HEK293 (cell line): ENCODE measurements around the gene CARD6.

ENCODE experiments used
- CTCF ChIA-PET: fragments of 350-600 bp; formaldehyde crosslinking; extraction: SDS; loops from one replicate; lab custom pipeline; 2021; ENCODE audit warnings: antibody characterized with exemption; lab: Yijun Ruan, JAX
- POLR2A ChIA-PET: fragments of 300-600 bp; formaldehyde crosslinking; extraction: SDS; loops from one replicate; lab custom pipeline; 2020; ENCODE audit warnings: antibody characterized with exemption, inconsistent platforms; lab: Yijun Ruan, JAX
- H3K27ac ChIP-seq: fragments of 200-500 bp; sonication (Bioruptor generic); 2 replicates; pipeline ENCODE4 v1.5.1; 2014; ENCODE audit warnings: low read depth, low read length, control low read depth, inconsistent platforms; ENCODE audit errors: extremely low read depth
- H3K36me3 ChIP-seq, 2 experiments: fragments of 200-500 bp in 1 of 2; sonication (Bioruptor generic) in 1 of 2; 1 replicate in 1 of 2; 2 replicates in 1 of 2; pipeline ENCODE4 v1.5.1; 2014 to 2017; ENCODE audit warnings: inconsistent platforms in 2 of 2, low read length in 2 of 2; ENCODE audit not compliant: control insufficient read depth in 2 of 2, insufficient read depth in 1 of 2
- H3K4me1 ChIP-seq: fragments of 200-500 bp; sonication (Bioruptor generic); 2 replicates; pipeline ENCODE4 v1.5.1; 2014; ENCODE audit warnings: mild to moderate bottlenecking, low read length, inconsistent platforms; ENCODE audit not compliant: control insufficient read depth, insufficient read depth
- H3K4me3 ChIP-seq: 2 replicates; pipeline ENCODE4 v1.5.1; 2011; ENCODE audit warnings: low read depth, mild to moderate bottlenecking, control low read depth, low read length, moderate library complexity
- H3K9me3 ChIP-seq: fragments of 200-500 bp; sonication (Bioruptor generic); 2 replicates; pipeline ENCODE4 v1.5.1; 2014; ENCODE audit warnings: low read depth, low read length, inconsistent platforms; ENCODE audit not compliant: control insufficient read depth, insufficient read depth
- GLIS1 ChIP-seq: fragments of 450-650 bp; formaldehyde crosslinking; IDR thresholded peaks from 2 replicates; pipeline ENCODE4 v1.5.1; 2016; ENCODE audit warnings: missing biosample characterization, missing genetic modification characterization
- KLF1 ChIP-seq: fragments of 450-650 bp; formaldehyde crosslinking; IDR thresholded peaks from 2 replicates; pipeline ENCODE4 v1.5.1; 2016; ENCODE audit warnings: missing biosample characterization, missing genetic modification characterization
- MEIS1 ChIP-seq: sonication (generic); formaldehyde crosslinking; IDR thresholded peaks from 2 replicates; pipeline ENCODE4 v1.8.1; 2022; ENCODE audit warnings: missing genetic modification reagents, mild to moderate bottlenecking, borderline replicate concordance
- SCRT1 ChIP-seq: fragments of 450-650 bp; formaldehyde crosslinking; IDR thresholded peaks from 2 replicates; pipeline ENCODE4 v1.5.1; 2016; ENCODE audit warnings: missing biosample characterization, missing genetic modification characterization, borderline replicate concordance
- SCRT2 ChIP-seq: fragments of 450-650 bp; formaldehyde crosslinking; IDR thresholded peaks from 2 replicates; pipeline ENCODE4 v1.5.1; 2016; ENCODE audit warnings: missing biosample characterization, missing genetic modification characterization
- ZFHX2 ChIP-seq: fragments of 450-650 bp; formaldehyde crosslinking; conservative IDR thresholded peaks from 2 replicates; pipeline ENCODE4 v1.5.1; 2016; ENCODE audit warnings: missing biosample characterization, missing genetic modification characterization
- ZNF133 ChIP-seq: fragments of 450-650 bp; formaldehyde crosslinking; IDR thresholded peaks from 2 replicates; pipeline ENCODE4 v1.5.1; 2016; ENCODE audit warnings: missing biosample characterization, missing genetic modification characterization
- ZNF157 ChIP-seq: fragments of 450-650 bp; formaldehyde crosslinking; IDR thresholded peaks from 2 replicates; pipeline ENCODE4 v1.5.1; 2016; ENCODE audit warnings: missing biosample characterization, missing genetic modification characterization
- ZNF404 ChIP-seq: fragments of 450-650 bp; formaldehyde crosslinking; IDR thresholded peaks from 2 replicates; pipeline ENCODE4 v1.5.1; 2017; ENCODE audit warnings: missing biosample characterization, missing genetic modification characterization
- ZNF521 ChIP-seq: fragments of 450-650 bp; formaldehyde crosslinking; IDR thresholded peaks from 2 replicates; pipeline ENCODE4 v1.5.1; 2017; ENCODE audit warnings: missing biosample characterization, mild to moderate bottlenecking, missing genetic modification characterization
- ZNF544 ChIP-seq: fragments of 450-650 bp; formaldehyde crosslinking; IDR thresholded peaks from 2 replicates; pipeline ENCODE4 v1.5.0; 2017; ENCODE audit warnings: missing biosample characterization, missing genetic modification characterization
- ZNF571 ChIP-seq: fragments of 450-650 bp; formaldehyde crosslinking; IDR thresholded peaks from 2 replicates; pipeline ENCODE4 v1.5.0; 2017; ENCODE audit warnings: missing biosample characterization, missing genetic modification characterization
- ZNF654 ChIP-seq: fragments of 450-650 bp; formaldehyde crosslinking; IDR thresholded peaks from 2 replicates; pipeline ENCODE4 v1.5.1; 2016; ENCODE audit warnings: low read depth, missing biosample characterization, missing genetic modification characterization
- ZNF658 ChIP-seq: fragments of 450-650 bp; formaldehyde crosslinking; IDR thresholded peaks from 2 replicates; pipeline ENCODE4; 2016; ENCODE audit warnings: missing biosample characterization, missing genetic modification characterization
- ZNF664 ChIP-seq: fragments of 450-650 bp; formaldehyde crosslinking; IDR thresholded peaks from 2 replicates; pipeline ENCODE4 v1.5.1; 2016; ENCODE audit warnings: missing biosample characterization, missing genetic modification characterization
- ZNF677 ChIP-seq: fragments of 450-650 bp; IDR thresholded peaks from 2 replicates; pipeline ENCODE4 v1.5.0; 2018; ENCODE audit warnings: missing biosample characterization, mild to moderate bottlenecking, missing genetic modification characterization, moderate library complexity
- ZNF791 ChIP-seq: fragments of 450-650 bp; formaldehyde crosslinking; IDR thresholded peaks from 2 replicates; pipeline ENCODE4 v1.5.1; 2016; ENCODE audit warnings: missing biosample characterization, missing genetic modification characterization
- ZNF830 ChIP-seq: fragments of 450-650 bp; IDR thresholded peaks from 2 replicates; pipeline ENCODE4 v1.5.0; 2018; ENCODE audit warnings: missing biosample characterization, missing genetic modification characterization, low read depth, mild to moderate bottlenecking, moderate library complexity
- TF ChIP-seq, protein P1 (sequence below): fragments of 450-650 bp; formaldehyde crosslinking; IDR thresholded peaks from 2 replicates; pipeline ENCODE4 v1.5.1; 2016; ENCODE audit warnings: missing biosample characterization, missing genetic modification characterization
- TF ChIP-seq, protein P2 (sequence below): fragments of 450-650 bp; IDR thresholded peaks from 2 replicates; pipeline ENCODE4 v1.5.1; 2018; ENCODE audit warnings: missing biosample characterization, mild to moderate bottlenecking, missing genetic modification characterization
- TF ChIP-seq, protein P3 (sequence below): fragments of 450-650 bp; formaldehyde crosslinking; IDR thresholded peaks from 2 replicates; pipeline ENCODE4 v1.5.1; 2017; ENCODE audit warnings: missing biosample characterization, missing genetic modification characterization

Gene CARD6

DNA sequence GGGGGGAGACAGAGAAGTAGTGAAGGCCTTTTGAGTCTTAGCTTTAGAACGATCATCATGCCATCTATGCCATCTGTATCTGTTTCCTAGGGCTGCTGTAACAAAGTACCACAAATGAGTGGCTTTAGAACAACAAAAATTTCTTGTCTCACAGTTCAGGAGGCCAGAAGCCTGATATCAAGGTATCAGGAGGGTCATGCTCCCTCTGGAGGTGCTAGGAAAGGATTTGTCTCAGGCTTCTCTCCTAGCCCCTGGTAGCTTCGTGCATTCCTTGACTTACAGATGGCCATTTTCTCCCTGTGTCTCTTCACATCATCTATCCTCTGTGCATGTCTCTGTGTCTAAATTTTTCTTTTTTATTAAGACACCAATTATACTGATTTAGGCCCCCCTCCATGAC is 5.2 kb downstream of the CARD6 start:
- POLR2A ChIA-PET = no interaction called here
- H3K4me1 ChIP-seq = no peaks in the 10 kb centered on the region

DNA sequence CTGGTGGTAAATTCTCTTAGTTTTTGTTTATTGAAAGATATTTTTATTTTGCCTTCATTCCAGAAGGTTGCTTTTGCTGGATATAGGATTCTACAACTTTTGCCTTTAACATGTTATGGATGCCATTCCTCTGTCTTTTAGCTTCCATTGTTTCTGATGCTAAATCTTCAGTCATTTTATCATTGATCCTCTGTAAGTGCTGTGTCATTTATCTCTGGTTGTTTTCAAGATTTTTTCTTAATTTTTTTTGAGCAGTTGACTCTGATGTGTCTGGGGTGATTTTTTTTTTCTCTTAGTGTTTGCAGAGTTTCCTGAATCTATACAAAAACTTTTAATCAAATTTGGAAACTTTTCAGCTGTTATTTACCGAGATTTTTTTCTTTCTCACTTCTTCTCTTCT is 6.4 kb downstream of the CARD6 start:
- Histone ChIP-seq H3K36me3 (no peaks in the 10 kb centered on the region), H3K4me1 (no peaks in the 10 kb centered on the region), H3K4me3 (no peak overlapping the region), H3K27ac (no peak overlapping the region), H3K9me3 (no peaks in the 10 kb centered on the region)
- POLR2A ChIA-PET = no interaction called here
- no peak for TF ChIP-seq ZNF791 (tag by site-specific recombination)
- TF ChIP-seq SCRT2 (tag by site-specific recombination) = no peak
- TF ChIP-seq ZNF521 (tag by site-specific recombination) = no peak
- no peak for TF ChIP-seq ZNF571 (tag by site-specific recombination)
- TF ChIP-seq ZNF404 = no peak
- no peak for TF ChIP-seq ZNF658
- no peak for TF ChIP-seq GLIS1 (tag by site-specific recombination)
- TF ChIP-seq ZNF157 (tag by site-specific recombination) = no peak
- no peak for TF ChIP-seq ZNF664
- TF ChIP-seq, protein P1, sequence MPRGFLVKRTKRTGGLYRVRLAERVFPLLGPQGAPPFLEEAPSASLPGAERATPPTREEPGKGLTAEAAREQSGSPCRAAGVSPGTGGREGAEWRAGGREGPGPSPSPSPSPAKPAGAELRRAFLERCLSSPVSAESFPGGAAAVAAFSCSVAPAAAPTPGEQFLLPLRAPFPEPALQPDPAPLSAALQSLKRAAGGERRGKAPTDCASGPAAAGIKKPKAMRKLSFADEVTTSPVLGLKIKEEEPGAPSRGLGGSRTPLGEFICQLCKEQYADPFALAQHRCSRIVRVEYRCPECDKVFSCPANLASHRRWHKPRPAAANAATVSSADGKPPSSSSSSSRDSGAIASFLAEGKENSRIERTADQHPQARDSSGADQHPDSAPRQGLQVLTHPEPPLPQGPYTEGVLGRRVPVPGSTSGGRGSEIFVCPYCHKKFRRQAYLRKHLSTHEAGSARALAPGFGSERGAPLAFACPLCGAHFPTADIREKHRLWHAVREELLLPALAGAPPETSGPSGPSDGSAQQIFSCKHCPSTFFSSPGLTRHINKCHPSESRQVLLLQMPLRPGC (tag by site-specific recombination) = no peak
- TF ChIP-seq ZNF830 (tag by site-specific recombination) = no peak
- TF ChIP-seq KLF1 (tag by site-specific recombination) = no peak
- CTCF ChIA-PET = interaction anchor here (1.5 kb wide), 1 partner anchor 31 kb away, joined by 4 read pairs; no protein-coding TSS in a partner anchor

More for the DNA sequence above, 5.2 kb downstream of the CARD6 start:
- Histone ChIP-seq H3K27ac (no peak overlapping the region), H3K36me3 (no peaks in the 10 kb centered on the region), H3K9me3 (no peaks in the 10 kb centered on the region), H3K4me3 (no peak overlapping the region)
- TF ChIP-seq, protein P2, sequence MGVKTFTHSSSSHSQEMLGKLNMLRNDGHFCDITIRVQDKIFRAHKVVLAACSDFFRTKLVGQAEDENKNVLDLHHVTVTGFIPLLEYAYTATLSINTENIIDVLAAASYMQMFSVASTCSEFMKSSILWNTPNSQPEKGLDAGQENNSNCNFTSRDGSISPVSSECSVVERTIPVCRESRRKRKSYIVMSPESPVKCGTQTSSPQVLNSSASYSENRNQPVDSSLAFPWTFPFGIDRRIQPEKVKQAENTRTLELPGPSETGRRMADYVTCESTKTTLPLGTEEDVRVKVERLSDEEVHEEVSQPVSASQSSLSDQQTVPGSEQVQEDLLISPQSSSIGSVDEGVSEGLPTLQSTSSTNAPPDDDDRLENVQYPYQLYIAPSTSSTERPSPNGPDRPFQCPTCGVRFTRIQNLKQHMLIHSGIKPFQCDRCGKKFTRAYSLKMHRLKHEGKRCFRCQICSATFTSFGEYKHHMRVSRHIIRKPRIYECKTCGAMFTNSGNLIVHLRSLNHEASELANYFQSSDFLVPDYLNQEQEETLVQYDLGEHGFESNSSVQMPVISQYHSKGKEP (tag by site-specific recombination) = no peak
- TF ChIP-seq SCRT1 (tag by site-specific recombination) (no peak), ZFHX2 (no peak), ZNF133 (tag by site-specific recombination) (peak; percentile 73)
- CTCF ChIA-PET = no interaction called here

DNA sequence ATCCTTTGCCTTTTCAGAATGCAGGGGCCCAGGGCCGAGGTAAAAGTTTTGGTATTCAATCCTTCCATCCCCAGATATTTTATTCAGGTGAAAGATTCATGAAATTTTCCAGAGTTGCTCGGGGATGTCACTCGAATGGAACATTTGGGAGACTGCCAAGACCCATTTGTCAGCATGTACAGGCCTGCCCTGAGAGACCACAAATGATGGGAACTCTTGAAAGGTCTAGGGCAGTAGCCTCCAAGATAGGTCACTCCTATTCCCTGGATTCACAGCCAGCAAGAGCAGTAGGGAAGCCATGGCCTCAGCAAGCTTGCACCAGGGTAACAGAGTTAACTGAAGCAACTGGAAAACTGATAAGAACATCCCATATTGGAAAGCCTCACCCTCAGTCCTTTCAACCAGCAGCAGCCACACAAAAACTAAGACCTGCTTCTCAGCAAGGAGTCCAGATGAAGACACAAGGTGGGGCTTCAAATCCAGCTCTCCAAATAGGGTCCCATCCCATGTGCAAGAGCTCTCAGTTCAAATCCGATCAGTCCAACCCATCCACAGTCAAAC is 12.5 kb downstream of the CARD6 start:
- Histone ChIP-seq H3K36me3 (no peaks in the 10 kb centered on the region), H3K9me3 (no peaks in the 10 kb centered on the region), H3K4me1 (0 out of 2 replicates have a peak, but pooled peaks cover 3% of the 10 kb centered on the region), H3K4me3 (no peak overlapping the region), H3K27ac (no peak overlapping the region; the same call in 1 of the 2 replicates)
- POLR2A ChIA-PET = interaction anchor here (0.8 to 1.2 kb wide), 2 partner anchors 18 to 25 kb away, joined by 3 read pairs; no protein-coding TSS in a partner anchor
- CTCF ChIA-PET = interaction anchor here (0.8 to 1.1 kb wide), 2 partner anchors 109 to 165 kb away, joined by 3 read pairs; no protein-coding TSS in a partner anchor
- TF ChIP-seq ZNF544 (no peak), MEIS1 (CRISPR knock-in tag) (no peak), ZNF791 (tag by site-specific recombination) (no peak), ZNF654 (tag by site-specific recombination) (no peak), ZNF677 (peak; percentile 96)
- TF ChIP-seq, protein P2 (tag by site-specific recombination) = no peak
- TF ChIP-seq, protein P3, sequence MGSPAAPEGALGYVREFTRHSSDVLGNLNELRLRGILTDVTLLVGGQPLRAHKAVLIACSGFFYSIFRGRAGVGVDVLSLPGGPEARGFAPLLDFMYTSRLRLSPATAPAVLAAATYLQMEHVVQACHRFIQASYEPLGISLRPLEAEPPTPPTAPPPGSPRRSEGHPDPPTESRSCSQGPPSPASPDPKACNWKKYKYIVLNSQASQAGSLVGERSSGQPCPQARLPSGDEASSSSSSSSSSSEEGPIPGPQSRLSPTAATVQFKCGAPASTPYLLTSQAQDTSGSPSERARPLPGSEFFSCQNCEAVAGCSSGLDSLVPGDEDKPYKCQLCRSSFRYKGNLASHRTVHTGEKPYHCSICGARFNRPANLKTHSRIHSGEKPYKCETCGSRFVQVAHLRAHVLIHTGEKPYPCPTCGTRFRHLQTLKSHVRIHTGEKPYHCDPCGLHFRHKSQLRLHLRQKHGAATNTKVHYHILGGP (tag by site-specific recombination) = 0 out of 2 replicates have a peak, but pooled peaks have one; percentile 5
